Colonic mucosa (tissue), 4 donors: ENCODE results near the gene ASIP. TPM values are rescaled to one million over a fixed set of nuclear protein-coding genes. Genes with fewer than 3 reads are reported as not detected.
"Not testable (repeated sequence)": the region's sequence is repeated elsewhere in the genome, so short reads cannot be mapped to it uniquely, and the experiment has no call there.

Source experiments
- DNase-seq: peaks from one replicate; pipeline ENCODE4 v3.0.0-alpha.2; 2020
- H3K27ac ChIP-seq: fragments of 200-600 bp; one replicate; pipeline ENCODE4 v1.8.0; 2021
- H3K27me3 ChIP-seq: fragments of 200-600 bp; one replicate; pipeline ENCODE4 v1.8.0; 2021
- H3K36me3 ChIP-seq: fragments of 200-600 bp; one replicate; pipeline ENCODE4 v1.8.0; 2021
- H3K4me1 ChIP-seq: fragments of 200-600 bp; one replicate; pipeline ENCODE4 v1.8.0; 2021; ENCODE audit warnings: mild to moderate bottlenecking
- H3K4me3 ChIP-seq: fragments of 200-600 bp; one replicate; pipeline ENCODE4 v1.8.0; 2021
- H3K9ac ChIP-seq, 2 donors: one replicate each; pipeline ENCODE4 v1.7.0; 2013; ENCODE audit warnings: control low read depth in 2 of 2, low read depth in 2 of 2, low read length in 2 of 2
- H3K9me3 ChIP-seq: fragments of 200-600 bp; one replicate; pipeline ENCODE4 v1.8.0; 2021
- CTCF ChIP-seq: fragments of 200-600 bp; IDR thresholded peaks from one replicate; pipeline ENCODE4 v1.8.0; 2022; ENCODE audit warnings: antibody characterized with exemption, mild to moderate bottlenecking
- intact Hi-C: fragments of 100-400 bp; cut with DNase I; formaldehyde crosslinking; loops from one replicate; pipeline ENCODE4 v1.14.1; 2022
- total RNA-seq, 2 donors: library from RNA; stranded (reverse); fragmentation: NEBNext Ultra II Directional in 1 of 2; extraction: Animal tissue kit (Norgen Biotek cat#: 25700) in 1 of 2; gene quantifications; one replicate each; pipeline ENCODE4 v1.2.1, GENCODE V29; 2021
- donor health status: healthy.
- donor health status: DM: no; HTN: no; CAD: no.
- donor health status: DM: no; HTN: no; CAD: no.

ASIP gene
- total RNA-seq, 2 donors from 2014 or later: not detected

- no peak for DNase-seq
- H3K36me3 ChIP-seq: no peaks in the 10 kb centered on the region
- no peak overlapping the region for H3K4me3 ChIP-seq
- H3K27ac ChIP-seq: no peak overlapping the region
- no peak for TF ChIP-seq CTCF
- intact Hi-C loops: no loop called here
- H3K9ac ChIP-seq: no peak overlapping the region
- H3K4me1 ChIP-seq: no peaks in the 10 kb centered on the region
- H3K9me3 ChIP-seq: no peaks in the 10 kb centered on the region
- no peaks in the 10 kb centered on the region for H3K27me3 ChIP-seq
These were observed 33.5 kb downstream of the ASIP start for GRCh38 chr20:34274694-34275093.

GRCh38 chr20:34281177-34281576 is 40.0 kb downstream of the ASIP start:
- Histone ChIP-seq H3K27ac (no peak overlapping the region), H3K27me3 (no peaks in the 10 kb centered on the region), H3K4me1 (no peaks in the 10 kb centered on the region), H3K36me3 (peaks cover 6% of the 10 kb centered on the region), H3K9me3 (no peaks in the 10 kb centered on the region), H3K4me3 (no peak overlapping the region), H3K9ac (no peak overlapping the region)
- no peak for TF ChIP-seq CTCF
- DNase-seq: no peak
- intact Hi-C loops: no loop called here

- H3K4me1 ChIP-seq: no peaks in the 10 kb centered on the region
- H3K27me3 ChIP-seq: no peaks in the 10 kb centered on the region
- intact Hi-C loops: no loop called here
- no peaks in the 10 kb centered on the region for H3K9me3 ChIP-seq
- no peak overlapping the region for H3K4me3 ChIP-seq
- no peak overlapping the region for H3K9ac ChIP-seq
- no peak for DNase-seq
- peaks cover 6% of the 10 kb centered on the region for H3K36me3 ChIP-seq
- no peak overlapping the region for H3K27ac ChIP-seq
- no peak for TF ChIP-seq CTCF
These were observed 40.8 kb downstream of the ASIP start for GRCh38 chr20:34282041-34282440.

GRCh38 chr20:34283844-34284243 is 42.6 kb downstream of the ASIP start:
- intact Hi-C loops: no loop called here
- TF ChIP-seq CTCF: no peak
- H3K9ac ChIP-seq: no peak overlapping the region
- no peak overlapping the region for H3K4me3 ChIP-seq
- no peak overlapping the region for H3K27ac ChIP-seq
- no peaks in the 10 kb centered on the region for H3K9me3 ChIP-seq
- no peaks in the 10 kb centered on the region for H3K4me1 ChIP-seq
- H3K36me3 ChIP-seq: peaks cover 6% of the 10 kb centered on the region
- no peak for DNase-seq
- H3K27me3 ChIP-seq: no peaks in the 10 kb centered on the region

- DNase-seq: no peak
- Histone ChIP-seq H3K4me1 (no peaks in the 10 kb centered on the region), H3K9me3 (no peaks in the 10 kb centered on the region), H3K27ac (no peak overlapping the region), H3K27me3 (no peaks in the 10 kb centered on the region), H3K4me3 (no peak overlapping the region), H3K36me3 (peaks cover 6% of the 10 kb centered on the region), H3K9ac (no peak overlapping the region)
- no peak for TF ChIP-seq CTCF
- intact Hi-C loops: no loop called here
These were observed 44.2 kb downstream of the ASIP start for GRCh38 chr20:34285450-34285849.

- H3K9me3 ChIP-seq, DNase-seq, H3K27ac ChIP-seq, H3K9ac ChIP-seq, H3K4me1 ChIP-seq, H3K4me3 ChIP-seq, H3K27me3 ChIP-seq, intact Hi-C loops: not testable (repeated sequence)
- H3K36me3 ChIP-seq: peaks cover 14% of the 10 kb centered on the region
These were observed 46.3 kb downstream of the ASIP start for GRCh38 chr20:34287500-34287899.
